HG03354 (cell line): ENCODE data around the gene WHRN.

Experiments
- ATAC-seq: cut with Tn5 transposase; IDR thresholded peaks from one replicate; pipeline ENCODE4 v1.9.1; 2021; ENCODE audit warnings: mild to moderate bottlenecking; ENCODE audit not compliant: unreplicated experiment, poor library complexity, severe bottlenecking

WHRN gene

GRCh38 chr9:114356792-114357191, 148.5 kb downstream of the WHRN start:
- no peak for ATAC-seq

- no peak for ATAC-seq
Observed at GRCh38 chr9:114355821-114356220, 149.5 kb downstream of the WHRN start.
